Measurements from ENCODE around the gene CECR2.

The CECR2 gene

DNA sequence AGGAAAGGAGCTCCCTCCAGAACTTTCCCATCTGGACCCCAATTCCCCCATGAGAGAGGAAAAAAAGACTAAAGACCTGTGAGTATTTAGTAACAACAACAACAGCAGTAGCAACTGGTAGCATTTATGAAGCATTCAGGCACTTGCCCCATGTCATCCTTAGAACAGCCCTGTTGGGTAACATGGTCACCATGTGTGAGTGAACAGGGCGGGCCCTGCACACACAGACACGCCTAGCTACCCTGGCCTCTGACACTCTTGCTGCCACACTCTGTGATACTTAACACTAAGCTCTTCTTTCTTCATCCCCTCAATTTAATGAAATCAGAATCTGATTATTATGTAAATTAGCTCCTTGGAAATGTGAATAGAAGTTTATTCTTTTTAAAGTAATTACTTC, 167.9 kb downstream of the CECR2 start:
- DNase-seq (ENCODE audit: extremely low read depth, insufficient read length) = no peak
- TF ChIP-seq, protein P1, sequence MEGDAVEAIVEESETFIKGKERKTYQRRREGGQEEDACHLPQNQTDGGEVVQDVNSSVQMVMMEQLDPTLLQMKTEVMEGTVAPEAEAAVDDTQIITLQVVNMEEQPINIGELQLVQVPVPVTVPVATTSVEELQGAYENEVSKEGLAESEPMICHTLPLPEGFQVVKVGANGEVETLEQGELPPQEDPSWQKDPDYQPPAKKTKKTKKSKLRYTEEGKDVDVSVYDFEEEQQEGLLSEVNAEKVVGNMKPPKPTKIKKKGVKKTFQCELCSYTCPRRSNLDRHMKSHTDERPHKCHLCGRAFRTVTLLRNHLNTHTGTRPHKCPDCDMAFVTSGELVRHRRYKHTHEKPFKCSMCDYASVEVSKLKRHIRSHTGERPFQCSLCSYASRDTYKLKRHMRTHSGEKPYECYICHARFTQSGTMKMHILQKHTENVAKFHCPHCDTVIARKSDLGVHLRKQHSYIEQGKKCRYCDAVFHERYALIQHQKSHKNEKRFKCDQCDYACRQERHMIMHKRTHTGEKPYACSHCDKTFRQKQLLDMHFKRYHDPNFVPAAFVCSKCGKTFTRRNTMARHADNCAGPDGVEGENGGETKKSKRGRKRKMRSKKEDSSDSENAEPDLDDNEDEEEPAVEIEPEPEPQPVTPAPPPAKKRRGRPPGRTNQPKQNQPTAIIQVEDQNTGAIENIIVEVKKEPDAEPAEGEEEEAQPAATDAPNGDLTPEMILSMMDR (IDR thresholded peaks at IDR 0.05; ENCODE audit: insufficient read depth, low read length, poor library complexity, severe bottlenecking) = no peak
- no peaks in the 10 kb centered on the region for H3K27me3 ChIP-seq (replicated peaks; ENCODE audit: control insufficient read depth, insufficient read depth, low read length)
- no peaks in the 10 kb centered on the region for H3K36me3 ChIP-seq (ENCODE audit: control insufficient read depth, insufficient read depth, low read length)
- no peak overlapping the region for H3K4me3 ChIP-seq (replicated peaks; ENCODE audit: low read depth, low read length)

DNA sequence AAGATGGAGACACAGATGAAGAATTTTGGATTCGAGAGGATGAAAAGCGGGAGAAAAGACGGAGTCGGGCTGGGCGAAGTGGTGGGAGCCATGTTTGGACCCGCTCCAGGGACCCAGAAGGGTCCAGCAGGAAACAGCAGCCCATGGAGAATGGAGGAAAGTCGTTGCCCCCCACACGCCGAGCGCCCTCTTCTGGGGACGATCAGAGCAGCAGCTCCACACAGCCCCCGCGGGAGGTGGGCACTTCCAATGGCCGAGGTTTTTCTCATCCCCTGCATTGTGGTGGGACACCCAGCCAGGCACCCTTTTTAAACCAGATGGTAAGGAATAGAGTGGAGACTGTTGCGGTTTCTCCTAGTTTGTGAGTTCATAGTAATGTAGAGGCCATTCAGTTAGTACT, 171.2 kb downstream of the CECR2 start:
- DNase-seq (ENCODE audit: extremely low read depth, insufficient read length) = no peak
- no peaks in the 10 kb centered on the region for H3K36me3 ChIP-seq (ENCODE audit: control insufficient read depth, insufficient read depth, low read length)

DNA sequence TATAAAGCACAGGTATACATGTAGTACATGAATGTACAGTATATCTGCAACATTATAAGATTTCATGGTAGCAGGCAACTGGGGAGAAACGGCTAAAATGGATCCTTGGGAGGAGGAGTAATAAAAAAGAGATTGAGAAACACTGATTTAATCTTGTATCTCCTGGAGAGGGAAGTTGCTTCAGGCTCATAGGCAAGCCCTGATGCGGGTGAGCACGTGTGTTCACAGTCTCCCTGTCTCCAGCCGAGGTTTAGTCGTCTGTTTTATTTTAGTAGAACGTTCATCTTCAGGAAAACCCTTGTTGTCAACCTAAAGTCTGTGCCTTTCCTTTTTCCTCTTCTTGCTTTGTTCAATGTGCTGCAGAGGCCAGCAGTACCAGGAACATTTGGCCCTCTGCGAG, 172.2 kb downstream of the CECR2 start:
- no peak for DNase-seq (ENCODE audit: extremely low read depth, insufficient read length)
- Histone ChIP-seq H3K36me3 (ENCODE audit: control insufficient read depth, insufficient read depth, low read length) (no peaks in the 10 kb centered on the region), H3K27me3 (replicated peaks; ENCODE audit: control insufficient read depth, insufficient read depth, low read length) (no peaks in the 10 kb centered on the region), H3K4me3 (replicated peaks; ENCODE audit: low read depth, low read length) (no peak overlapping the region)
- TF ChIP-seq, protein P1 (IDR thresholded peaks at IDR 0.05; ENCODE audit: insufficient read depth, low read length, poor library complexity, severe bottlenecking) = no peak

More for the DNA sequence above, 171.2 kb downstream of the CECR2 start:
- Histone ChIP-seq H3K4me3 (replicated peaks; ENCODE audit: low read depth, low read length) (no peak overlapping the region), H3K27me3 (replicated peaks; ENCODE audit: control insufficient read depth, insufficient read depth, low read length) (no peaks in the 10 kb centered on the region)
- TF ChIP-seq, protein P1 (IDR thresholded peaks at IDR 0.05; ENCODE audit: insufficient read depth, low read length, poor library complexity, severe bottlenecking) = peak; percentile 24

DNA sequence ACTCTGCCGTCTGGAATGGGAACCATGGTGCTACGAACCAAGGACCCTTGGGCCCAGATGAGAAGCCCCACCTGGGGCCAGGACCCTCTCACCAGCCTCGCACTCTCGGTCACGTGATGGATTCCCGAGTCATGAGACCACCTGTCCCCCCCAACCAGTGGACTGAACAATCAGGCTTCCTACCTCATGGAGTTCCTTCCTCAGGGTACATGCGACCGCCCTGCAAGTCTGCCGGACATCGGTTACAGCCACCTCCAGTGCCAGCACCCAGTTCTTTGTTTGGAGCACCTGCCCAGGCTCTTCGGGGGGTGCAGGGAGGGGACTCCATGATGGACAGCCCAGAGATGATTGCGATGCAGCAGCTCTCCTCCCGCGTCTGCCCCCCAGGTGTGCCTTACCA, 173.2 kb downstream of the CECR2 start:
- DNase-seq (ENCODE audit: extremely low read depth, insufficient read length) = no peak
- H3K36me3 ChIP-seq (ENCODE audit: control insufficient read depth, insufficient read depth, low read length) = no peaks in the 10 kb centered on the region
- TF ChIP-seq, protein P1 (IDR thresholded peaks at IDR 0.05; ENCODE audit: insufficient read depth, low read length, poor library complexity, severe bottlenecking) = no peak
- H3K27me3 ChIP-seq (replicated peaks; ENCODE audit: control insufficient read depth, insufficient read depth, low read length) = no peaks in the 10 kb centered on the region
- no peak overlapping the region for H3K4me3 ChIP-seq (replicated peaks; ENCODE audit: low read depth, low read length)

DNA sequence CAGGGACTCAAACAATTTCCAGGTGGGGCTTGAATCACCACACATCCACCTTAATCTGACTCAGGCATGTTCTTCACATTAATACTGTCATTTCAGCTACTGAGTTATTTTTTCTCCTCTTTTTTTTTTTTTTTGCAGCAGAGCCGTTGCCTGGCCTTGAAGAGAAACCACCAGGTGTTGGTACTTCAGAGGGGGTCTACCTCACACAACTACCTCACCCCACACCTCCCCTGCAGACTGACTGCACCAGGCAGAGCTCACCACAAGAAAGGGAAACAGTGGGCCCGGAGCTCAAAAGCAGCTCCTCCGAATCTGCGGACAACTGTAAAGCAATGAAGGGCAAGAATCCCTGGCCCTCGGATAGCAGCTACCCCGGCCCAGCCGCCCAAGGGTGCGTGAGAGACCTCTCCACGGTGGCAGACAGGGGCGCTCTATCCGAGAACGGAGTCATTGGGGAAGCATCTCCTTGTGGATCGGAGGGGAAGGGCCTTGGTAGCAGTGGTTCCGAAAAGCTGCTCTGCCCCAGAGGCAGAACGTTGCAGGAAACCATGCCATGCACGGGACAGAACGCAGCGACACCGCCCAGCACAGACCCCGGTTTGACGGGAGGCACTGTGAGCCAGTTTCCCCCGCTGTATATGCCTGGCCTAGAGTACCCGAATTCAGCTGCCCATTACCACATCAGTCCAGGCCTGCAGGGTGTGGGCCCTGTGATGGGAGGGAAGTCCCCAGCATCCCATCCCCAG, 178.9 kb downstream of the CECR2 start:
- Histone ChIP-seq H3K36me3 (ENCODE audit: control insufficient read depth, insufficient read depth, low read length) (no peaks in the 10 kb centered on the region), H3K4me3 (replicated peaks; ENCODE audit: low read depth, low read length) (no peak overlapping the region), H3K27me3 (replicated peaks; ENCODE audit: control insufficient read depth, insufficient read depth, low read length) (no peaks in the 10 kb centered on the region)
- TF ChIP-seq, protein P1 (IDR thresholded peaks at IDR 0.05; ENCODE audit: insufficient read depth, low read length, poor library complexity, severe bottlenecking) = no peak
- DNase-seq (ENCODE audit: extremely low read depth, insufficient read length) = no peak

DNA sequence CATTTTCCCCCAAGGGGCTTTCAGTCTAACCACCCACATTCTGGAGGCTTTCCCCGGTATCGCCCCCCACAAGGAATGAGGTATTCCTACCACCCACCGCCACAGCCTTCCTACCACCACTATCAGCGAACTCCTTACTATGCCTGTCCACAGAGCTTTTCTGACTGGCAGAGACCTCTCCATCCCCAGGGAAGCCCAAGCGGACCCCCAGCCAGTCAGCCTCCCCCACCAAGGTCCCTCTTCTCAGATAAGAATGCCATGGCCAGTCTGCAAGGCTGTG, 179.4 kb downstream of the CECR2 start:
- H3K4me3 ChIP-seq (replicated peaks; ENCODE audit: low read depth, low read length) = no peak overlapping the region
- H3K27me3 ChIP-seq (replicated peaks; ENCODE audit: control insufficient read depth, insufficient read depth, low read length) = no peaks in the 10 kb centered on the region
- TF ChIP-seq, protein P1 (IDR thresholded peaks at IDR 0.05; ENCODE audit: insufficient read depth, low read length, poor library complexity, severe bottlenecking) = no peak
- DNase-seq (ENCODE audit: extremely low read depth, insufficient read length) = no peak
- no peaks in the 10 kb centered on the region for H3K36me3 ChIP-seq (ENCODE audit: control insufficient read depth, insufficient read depth, low read length)

Measured in GM06990 (cell line).